IMR-90 (cell line): ENCODE results near the gene BOD1L1. TPM values are rescaled to one million over a fixed set of nuclear protein-coding genes. Genes with fewer than 3 reads are reported as not detected.

Experiments
- microRNA-seq, 2 experiments: library from miRNA; stranded (forward) in 1 of 2; unstranded in 1 of 2; fragments of 10-50 nt in 1 of 2; fragments of <30 nt in 1 of 2; gene quantifications in 1 of 2; microRNA quantifications in 1 of 2; one replicate each; pipeline versions ENCODE3 to v1.1.0; 2013 to 2020; ENCODE audit not compliant: insufficient read depth in 1 of 2, insufficient read length in 1 of 2, unreplicated experiment in 1 of 2
- polyA plus RNA-seq, 3 experiments: library from polyadenylated mRNA; depleted of rRNA; stranded (reverse); fragments of >200 nt; gene quantifications; 2 replicates each; pipeline ENCODE4 v1.2.3, GENCODE V29; 2012; ENCODE audit warnings: low replicate concordance in 1 of 3
- small RNA-seq, 5 experiments: library from RNA; depleted of rRNA; stranded (forward); fragments of <200 nt; gene quantifications; one replicate each; pipeline ENCODE3, GENCODE V24; 2012
- total RNA-seq: library from RNA; depleted of rRNA; stranded (reverse); fragments of >200 nt; gene quantifications from 2 replicates; pipeline ENCODE4 v1.2.3, GENCODE V29; 2012; rRNA removed

The BOD1L1 gene
- total and polyA plus RNA-seq, 2 of the 4 experiments (the other 2 are of a cell fraction) = 13.5 to 26.9 TPM

Small RNA genes lying within 50 kb of the gene (microRNA-seq; reads per million reads assigned to microRNA genes)
- 0 to 1.1 reads per million in 2 experiments for gene MIR5091

Small RNA genes lying within 50 kb of the gene (small RNA-seq; reads per million reads assigned to genes)
- 0 to 1.2 (median 0.14) reads per million in 5 experiments for gene MIR5091

Other genes with a start within 250 kb of the BOD1L1 start
- gene RAB28, start 143.4 kb downstream of the BOD1L1 start, total RNA-seq = 7.5 and 11.4 TPM in 2 replicates
- gene RAB28, start 143.4 kb downstream of the BOD1L1 start, polyA plus RNA-seq (2012; rRNA removed) = 9.1 and 10.8 TPM in 2 replicates
- under 0.01 TPM in 1 of 2 replicates, not detected in the other for gene NKX3-2, start 83.2 kb downstream of the BOD1L1 start, total RNA-seq
- 0.05 and 0.09 TPM in 2 replicates for gene NKX3-2, start 83.2 kb downstream of the BOD1L1 start, polyA plus RNA-seq (2012; rRNA removed)